SK-N-SH treated with all-trans-retinoic acid at 6 μM for 48 hours (cell line): ENCODE results near the gene JADE3.

ENCODE experiments used
- BACH2 ChIP-seq: fragments of 250-450 bp; sonication (Bioruptor Pico); IDR thresholded peaks from 2 replicates; pipeline ENCODE4 v1.9.0; 2021; ENCODE audit warnings: mild to moderate bottlenecking, borderline replicate concordance
- CREB5 ChIP-seq: fragments of 250-450 bp; sonication (Bioruptor Pico); IDR thresholded peaks from 2 replicates; pipeline ENCODE4 v1.5.1; 2020; ENCODE audit warnings: low read depth, mild to moderate bottlenecking, moderate library complexity
- CSDC2 ChIP-seq: fragments of 250-450 bp; sonication (Bioruptor Pico); IDR thresholded peaks from 2 replicates; pipeline ENCODE4 v1.5.0; 2020; ENCODE audit warnings: mild to moderate bottlenecking, moderate library complexity
- ESRRG ChIP-seq: fragments of 250-450 bp; sonication (Bioruptor Pico); IDR thresholded peaks from 2 replicates; pipeline ENCODE4 v1.6.1; 2021; ENCODE audit warnings: mild to moderate bottlenecking
- GLIS3 ChIP-seq: fragments of 250-450 bp; sonication (Bioruptor Pico); IDR thresholded peaks from 2 replicates; pipeline ENCODE4 v1.5.0; 2020; ENCODE audit warnings: mild to moderate bottlenecking, moderate library complexity
- PPARA ChIP-seq: fragments of 250-450 bp; sonication (Bioruptor Pico); IDR thresholded peaks from 2 replicates; pipeline ENCODE4 v1.5.0; 2020; ENCODE audit warnings: mild to moderate bottlenecking, borderline replicate concordance
- RARB ChIP-seq: fragments of 250-450 bp; sonication (Bioruptor Pico); IDR thresholded peaks from 2 replicates; pipeline ENCODE4 v1.8.0; 2021; ENCODE audit warnings: mild to moderate bottlenecking, moderate library complexity
- TCF4 ChIP-seq: fragments of 250-450 bp; sonication (Bioruptor Pico); IDR thresholded peaks from 2 replicates; pipeline ENCODE4 v1.8.0; 2021; ENCODE audit warnings: mild to moderate bottlenecking, moderate library complexity, borderline replicate concordance
- ZFP3 ChIP-seq: fragments of 250-450 bp; sonication (Bioruptor Pico); IDR thresholded peaks from 2 replicates; pipeline ENCODE4 v1.5.0; 2020; ENCODE audit warnings: mild to moderate bottlenecking, moderate library complexity
- ZFP30 ChIP-seq: fragments of 450-650 bp; formaldehyde crosslinking; IDR thresholded peaks from 2 replicates; pipeline ENCODE4 v1.5.0; 2022; ENCODE audit warnings: mild to moderate bottlenecking, moderate library complexity
- ZNF565 ChIP-seq: fragments of 450-650 bp; formaldehyde crosslinking; conservative IDR thresholded peaks from 2 replicates; pipeline ENCODE4 v1.5.0; 2020; ENCODE audit warnings: low read depth, mild to moderate bottlenecking, moderate library complexity
- TF ChIP-seq, protein P1 (sequence below): fragments of 250-450 bp; sonication (Bioruptor Pico); IDR thresholded peaks from 2 replicates; pipeline ENCODE4 v1.8.0; 2020; ENCODE audit warnings: mild to moderate bottlenecking, moderate library complexity, borderline replicate concordance

GRCh38 chrX:47068214-47068613, 156.0 kb downstream of the JADE3 start:
- TF ChIP-seq ZFP30 (CRISPR knock-in tag) = no peak
- no peak for TF ChIP-seq CREB5 (CRISPR knock-in tag)
- TF ChIP-seq RARB (CRISPR knock-in tag) = no peak
- TF ChIP-seq ZNF565 (CRISPR knock-in tag) = no peak
- TF ChIP-seq GLIS3 = no peak
- no peak for TF ChIP-seq ZFP3 (CRISPR knock-in tag)
- TF ChIP-seq ESRRG (CRISPR knock-in tag) = no peak
- TF ChIP-seq, protein P1, sequence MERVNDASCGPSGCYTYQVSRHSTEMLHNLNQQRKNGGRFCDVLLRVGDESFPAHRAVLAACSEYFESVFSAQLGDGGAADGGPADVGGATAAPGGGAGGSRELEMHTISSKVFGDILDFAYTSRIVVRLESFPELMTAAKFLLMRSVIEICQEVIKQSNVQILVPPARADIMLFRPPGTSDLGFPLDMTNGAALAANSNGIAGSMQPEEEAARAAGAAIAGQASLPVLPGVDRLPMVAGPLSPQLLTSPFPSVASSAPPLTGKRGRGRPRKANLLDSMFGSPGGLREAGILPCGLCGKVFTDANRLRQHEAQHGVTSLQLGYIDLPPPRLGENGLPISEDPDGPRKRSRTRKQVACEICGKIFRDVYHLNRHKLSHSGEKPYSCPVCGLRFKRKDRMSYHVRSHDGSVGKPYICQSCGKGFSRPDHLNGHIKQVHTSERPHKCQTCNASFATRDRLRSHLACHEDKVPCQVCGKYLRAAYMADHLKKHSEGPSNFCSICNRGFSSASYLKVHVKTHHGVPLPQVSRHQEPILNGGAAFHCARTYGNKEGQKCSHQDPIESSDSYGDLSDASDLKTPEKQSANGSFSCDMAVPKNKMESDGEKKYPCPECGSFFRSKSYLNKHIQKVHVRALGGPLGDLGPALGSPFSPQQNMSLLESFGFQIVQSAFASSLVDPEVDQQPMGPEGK (CRISPR knock-in tag) = no peak
- no peak for TF ChIP-seq TCF4 (CRISPR knock-in tag)
- no peak for TF ChIP-seq PPARA (CRISPR knock-in tag)
- no peak for TF ChIP-seq CSDC2 (CRISPR knock-in tag)
- TF ChIP-seq BACH2 (CRISPR knock-in tag) = no peak
